ENCODE measurements around the gene VAV3.

The VAV3 gene

DNA sequence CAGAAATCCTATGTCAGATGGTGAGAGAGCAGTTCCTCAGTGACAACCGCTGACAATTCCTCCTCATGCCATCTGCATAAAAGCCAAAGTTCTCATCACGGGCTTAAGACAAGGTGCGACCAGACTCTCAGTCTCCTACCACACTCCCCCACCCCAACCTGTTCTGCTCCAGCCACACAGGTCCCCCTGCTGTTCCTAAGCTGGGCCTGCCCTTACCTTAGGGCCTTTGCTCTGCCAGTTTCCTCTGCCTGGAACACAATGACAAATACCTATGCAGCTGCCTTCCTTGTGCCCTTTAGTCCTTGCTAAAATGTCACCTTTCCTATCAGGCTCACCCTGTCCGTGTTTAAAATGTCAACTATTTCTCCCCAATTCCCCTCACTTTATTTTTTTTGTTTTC, 441.9 kb downstream of the VAV3 start:
- in situ Hi-C loops (cut with HindIII; ENCODE audit: low sequenced_read_pairs) = no loop called here
